Measurements from ENCODE around the gene B3GNT2.
"Not testable (repeated sequence)": the region's sequence is repeated elsewhere in the genome, so short reads cannot be mapped to it uniquely, and the experiment has no call there.

The B3GNT2 gene

DNA sequence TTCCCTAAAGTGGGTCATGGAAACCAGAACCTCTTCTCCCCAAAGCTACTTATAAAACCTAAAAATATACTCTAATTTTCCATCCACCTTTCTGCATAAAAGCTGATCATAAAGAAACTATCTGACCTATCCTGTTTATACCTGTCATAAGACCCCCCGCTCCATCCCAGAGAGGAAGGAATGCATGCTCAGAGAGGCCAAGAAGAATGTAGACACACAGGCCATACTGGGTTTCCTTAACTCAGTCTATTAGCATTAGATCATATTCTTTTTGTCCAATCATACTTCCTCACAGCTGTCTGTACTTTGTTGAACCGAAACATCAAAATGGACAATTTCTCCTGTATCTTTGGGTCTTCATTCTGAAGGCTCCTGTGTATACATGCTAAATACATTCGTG lies 52.3 kb downstream of the B3GNT2 start:
- DNase-seq, result no peak

- DNase-seq, result no peak
Observed at GRCh38 chr2:62250239-62250638, 54.3 kb downstream of the B3GNT2 start.

DNA sequence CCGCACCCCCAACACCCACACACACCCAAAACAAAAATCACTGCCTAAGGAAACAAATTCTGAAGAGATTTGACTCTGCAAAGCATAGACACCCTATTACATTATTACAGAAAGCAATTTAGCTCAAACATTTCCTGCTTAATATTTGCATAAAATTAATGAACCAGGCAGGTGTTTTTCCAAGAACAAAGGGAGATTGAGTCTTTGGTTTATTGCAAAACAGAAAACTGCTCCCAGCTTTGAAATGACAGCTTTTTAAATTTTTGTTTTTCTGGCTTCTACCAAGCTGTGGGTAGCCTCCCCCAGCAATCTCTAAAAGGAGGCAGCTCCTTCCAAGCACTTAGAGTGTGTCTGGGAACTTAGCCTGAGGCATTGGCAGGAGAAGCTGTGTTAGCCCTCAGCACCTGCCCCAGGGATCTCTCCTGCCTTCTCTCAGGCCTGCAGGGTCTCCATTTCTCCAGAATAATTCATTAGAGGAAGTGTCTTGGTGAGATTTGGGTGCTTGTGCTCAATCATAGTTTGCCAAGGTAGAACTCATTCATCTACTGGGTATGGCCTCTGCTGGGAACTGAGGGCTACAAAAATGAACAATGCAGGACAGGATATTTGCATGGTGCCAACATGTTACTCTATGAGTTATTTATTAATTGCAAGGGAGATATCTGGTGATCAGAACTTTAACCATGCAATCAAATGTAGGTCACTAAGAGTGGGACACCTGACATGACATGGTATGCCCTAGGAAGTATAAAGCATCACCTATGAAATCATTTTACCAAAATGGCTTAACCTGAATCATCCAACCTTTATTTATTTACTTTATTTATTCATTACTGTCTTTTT lies 58.7 kb downstream of the B3GNT2 start:
- DNase-seq, result no peak

DNA sequence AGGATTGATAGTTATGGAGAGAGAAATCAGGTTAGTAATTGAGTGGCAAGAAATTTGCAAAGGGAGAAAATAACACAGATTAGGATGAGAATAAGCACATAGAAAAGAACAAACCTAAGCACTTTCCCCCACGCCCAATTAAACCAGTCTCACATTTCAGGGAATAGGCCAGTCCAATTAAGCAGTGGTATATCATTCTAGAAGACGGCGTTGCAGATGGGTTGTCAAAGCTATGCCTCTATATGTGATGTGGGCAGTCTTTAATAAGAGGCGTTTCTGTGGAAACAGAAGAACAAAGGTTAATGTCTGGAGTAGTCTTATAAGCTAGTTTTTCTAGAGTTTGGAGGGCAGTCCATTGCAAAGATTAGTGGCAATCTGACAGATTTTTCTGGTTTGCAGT lies 61.6 kb downstream of the B3GNT2 start:
- DNase-seq, result no peak

DNA sequence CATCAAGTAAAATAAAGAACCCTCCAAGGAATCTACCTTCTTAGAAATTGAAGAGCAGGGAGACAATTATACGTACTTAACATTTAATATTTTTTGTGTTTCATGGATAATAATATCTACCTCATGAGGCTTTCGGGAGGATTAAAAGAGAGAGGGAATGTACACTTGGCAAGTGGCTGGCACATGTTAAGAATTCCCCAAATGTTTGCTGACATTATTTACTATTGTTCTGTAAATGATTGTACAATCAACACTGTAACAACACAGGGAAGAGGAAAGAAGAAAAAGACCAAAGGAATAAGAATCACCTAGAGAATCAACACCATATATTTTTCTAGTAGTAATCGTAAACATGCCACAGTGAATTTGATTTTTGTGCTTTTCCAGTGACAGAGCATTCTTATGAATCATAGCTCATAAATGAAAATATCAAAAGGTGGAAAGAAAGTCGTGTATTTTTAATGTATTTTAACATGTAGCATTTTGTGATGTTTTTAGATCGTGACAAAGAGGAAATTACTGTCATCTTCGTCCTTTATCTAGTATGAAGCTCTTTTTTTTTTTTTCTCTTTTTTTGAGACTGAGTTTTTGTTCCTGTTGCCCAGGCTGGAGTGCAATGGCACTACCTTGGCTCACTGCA lies 67.3 kb downstream of the B3GNT2 start:
- DNase-seq, result no peak

DNA sequence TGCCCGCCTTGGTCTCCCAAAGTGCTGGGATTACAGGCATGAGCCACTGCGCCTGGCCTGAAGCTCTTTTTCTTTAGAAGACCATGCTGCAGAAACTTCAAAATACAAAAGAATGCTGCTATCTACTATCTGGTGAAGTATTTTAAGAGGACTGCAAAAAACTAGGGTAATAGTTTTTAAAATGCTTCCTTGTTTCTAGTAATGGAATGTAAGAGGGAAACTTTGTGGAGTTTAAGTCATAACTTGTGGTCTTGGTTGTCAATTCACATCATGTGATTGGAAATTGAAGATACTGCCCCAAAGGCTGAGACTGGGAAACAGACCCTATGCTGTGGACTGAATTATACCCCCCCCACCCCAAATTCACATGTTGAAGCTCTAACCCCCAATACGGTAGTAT lies 68.3 kb downstream of the B3GNT2 start:
- no peak for DNase-seq

DNA sequence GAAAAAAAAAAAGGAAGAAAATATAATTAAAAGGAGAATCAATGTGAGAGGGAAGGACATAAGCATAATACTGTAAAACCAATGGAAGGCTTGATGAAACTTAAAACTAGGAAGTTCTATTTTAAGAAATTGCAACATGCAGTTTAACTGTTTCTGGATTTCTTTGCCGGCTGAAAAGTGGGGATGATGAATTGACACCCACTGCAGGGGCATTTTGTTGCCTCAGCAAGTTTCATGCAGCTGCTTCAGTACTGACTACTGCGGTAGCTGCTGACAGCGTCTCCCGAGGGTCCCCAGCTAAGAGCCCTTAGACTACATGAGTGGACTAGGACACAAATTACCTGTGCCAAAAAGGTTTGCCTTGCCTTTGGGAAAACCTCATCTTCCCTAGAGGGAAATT lies 69.2 kb downstream of the B3GNT2 start:
- no peak for DNase-seq

GRCh38 chr2:62266433-62267038 lies 70.6 kb downstream of the B3GNT2 start:
- no peak for DNase-seq

- no peak for DNase-seq
Observed at GRCh38 chr2:62267696-62268095, 71.8 kb downstream of the B3GNT2 start.

DNA sequence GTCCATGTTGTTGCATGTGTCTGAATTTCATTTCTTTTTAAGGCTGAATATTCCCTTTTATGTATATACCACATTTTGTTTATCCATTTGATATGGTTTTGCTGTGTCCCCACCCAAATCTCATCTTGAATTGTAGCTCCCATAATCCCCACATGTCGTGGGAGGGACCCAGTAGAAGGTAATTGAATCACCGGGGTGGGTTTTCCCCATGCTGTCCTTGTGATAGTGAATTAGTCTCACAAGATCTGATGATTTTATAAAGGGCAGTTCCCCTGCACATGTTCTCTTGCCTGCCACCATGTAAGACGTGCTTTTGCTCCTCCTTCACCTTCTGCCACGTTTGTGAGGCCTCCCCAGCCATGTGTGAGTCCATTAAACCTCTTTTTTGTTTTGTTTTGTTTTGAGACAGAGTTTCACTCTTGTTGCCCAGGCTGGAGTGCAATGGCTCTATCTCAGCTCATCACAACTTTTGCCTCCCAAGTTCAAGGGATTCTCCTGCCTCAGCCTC lies 72.8 kb downstream of the B3GNT2 start:
- DNase-seq, result not testable (repeated sequence)

GRCh38 chr2:62270728-62271127 lies 74.8 kb downstream of the B3GNT2 start:
- DNase-seq, result no peak
